GM18508 (cell line): ENCODE data around the gene TNS3.

Experiments used
- ATAC-seq: cut with Tn5 transposase; IDR thresholded peaks from one replicate; pipeline ENCODE4 v1.9.1; 2021; ENCODE audit warnings: moderate number of reproducible peaks; ENCODE audit not compliant: insufficient read depth, unreplicated experiment

The TNS3 gene

DNA sequence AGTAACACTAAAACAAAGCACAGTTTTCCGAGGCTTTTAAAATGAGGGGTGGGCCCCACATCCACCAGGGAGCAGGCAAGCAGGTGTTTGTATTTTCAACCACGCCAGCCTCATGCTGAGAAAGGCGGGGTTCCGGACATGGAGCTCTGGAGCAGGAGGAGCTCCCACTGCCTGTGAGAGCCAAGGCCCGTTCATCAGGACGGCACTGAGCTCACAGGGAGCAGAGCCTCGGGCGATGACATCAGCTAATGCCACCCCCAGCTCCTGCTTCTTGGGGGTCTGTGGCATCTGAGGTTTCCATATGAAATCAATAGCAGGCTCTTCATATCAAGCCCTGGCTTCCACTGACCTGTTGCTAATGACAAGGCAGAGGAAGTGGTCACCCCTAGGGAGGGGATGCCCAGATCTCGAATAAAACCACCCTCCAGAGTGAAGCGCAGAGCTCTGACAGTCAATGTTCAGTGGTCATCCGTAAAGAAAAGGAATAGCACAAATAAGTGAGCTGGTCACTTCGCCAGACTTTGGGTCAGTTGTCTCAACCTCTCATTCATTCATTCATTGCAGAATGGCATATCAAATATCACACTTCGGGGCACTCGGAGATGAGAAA is 89.1 kb downstream of the TNS3 start:
- no peak for ATAC-seq

DNA sequence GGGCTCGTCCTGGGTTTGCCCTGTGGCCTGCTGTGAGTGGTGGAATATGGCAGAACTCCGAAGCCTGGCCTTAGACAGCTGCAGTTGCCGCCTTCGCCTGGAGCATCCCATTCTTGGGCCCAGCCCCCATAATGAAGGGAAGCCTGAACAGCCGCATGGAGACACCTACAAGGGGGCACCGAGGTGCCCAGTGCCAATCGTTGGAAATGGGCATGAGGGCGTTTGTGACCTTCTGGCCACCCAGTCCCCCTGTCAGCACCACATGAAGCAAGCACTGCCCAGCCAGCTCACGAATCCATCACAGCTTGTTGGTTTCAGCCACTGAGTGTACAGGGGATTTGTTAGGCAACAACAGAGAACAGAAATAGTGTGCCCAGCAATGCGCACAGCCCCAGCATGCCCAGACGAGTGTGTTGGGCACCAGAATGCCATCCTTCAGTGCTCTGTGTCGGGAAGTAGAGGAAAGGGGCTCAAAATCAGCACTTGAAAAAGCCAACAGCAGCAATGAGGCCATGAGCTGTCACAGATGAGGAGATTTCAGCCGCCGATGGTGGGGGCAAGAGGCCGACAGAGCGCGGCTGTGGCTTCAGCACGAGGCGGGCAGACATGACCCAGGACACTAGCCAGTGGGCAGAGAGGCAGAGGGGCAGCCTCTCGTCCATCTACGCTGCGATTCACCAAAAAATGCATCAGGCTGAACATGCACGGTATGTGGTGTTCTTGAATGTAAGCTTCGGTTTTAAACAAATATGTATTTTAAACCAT is 91.2 kb downstream of the TNS3 start:
- no peak for ATAC-seq

DNA sequence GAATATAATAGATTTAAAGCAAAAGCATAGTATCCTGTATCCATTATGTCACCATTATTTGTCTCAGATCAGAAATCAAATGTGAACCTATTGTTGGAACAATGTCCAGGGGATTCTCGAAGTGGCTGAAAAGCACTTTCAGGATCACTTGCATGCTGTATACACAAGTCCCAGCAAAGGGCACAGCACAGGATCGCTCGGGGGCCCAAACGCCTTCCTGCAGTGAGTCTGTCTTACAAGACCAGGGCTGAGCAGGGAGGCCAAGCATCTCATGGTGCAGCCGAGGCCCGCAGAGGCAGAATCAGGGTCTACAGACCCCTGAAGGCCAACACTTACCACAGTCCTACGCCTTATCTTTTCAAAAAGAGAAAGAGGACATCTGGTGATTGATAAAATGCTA is 92.3 kb downstream of the TNS3 start:
- no peak for ATAC-seq

DNA sequence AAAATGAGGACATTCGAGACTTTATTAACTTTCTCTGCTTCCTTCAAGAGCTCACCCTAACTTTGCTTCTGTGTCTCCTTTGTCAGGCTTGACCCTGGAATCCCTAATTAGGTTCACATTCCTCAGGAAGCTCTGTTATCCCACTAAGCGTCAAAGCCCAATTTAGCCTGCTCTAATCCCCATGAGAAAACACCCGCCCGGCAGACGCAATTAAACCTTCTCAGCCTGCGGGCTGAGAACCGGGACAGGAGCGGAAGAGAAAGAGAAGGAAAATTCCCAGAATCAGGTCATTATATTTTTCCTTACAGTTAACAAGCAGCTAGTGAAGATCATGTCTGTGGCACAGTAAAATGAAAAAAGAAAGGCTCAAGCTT is 93.0 kb downstream of the TNS3 start:
- ATAC-seq: no peak

DNA sequence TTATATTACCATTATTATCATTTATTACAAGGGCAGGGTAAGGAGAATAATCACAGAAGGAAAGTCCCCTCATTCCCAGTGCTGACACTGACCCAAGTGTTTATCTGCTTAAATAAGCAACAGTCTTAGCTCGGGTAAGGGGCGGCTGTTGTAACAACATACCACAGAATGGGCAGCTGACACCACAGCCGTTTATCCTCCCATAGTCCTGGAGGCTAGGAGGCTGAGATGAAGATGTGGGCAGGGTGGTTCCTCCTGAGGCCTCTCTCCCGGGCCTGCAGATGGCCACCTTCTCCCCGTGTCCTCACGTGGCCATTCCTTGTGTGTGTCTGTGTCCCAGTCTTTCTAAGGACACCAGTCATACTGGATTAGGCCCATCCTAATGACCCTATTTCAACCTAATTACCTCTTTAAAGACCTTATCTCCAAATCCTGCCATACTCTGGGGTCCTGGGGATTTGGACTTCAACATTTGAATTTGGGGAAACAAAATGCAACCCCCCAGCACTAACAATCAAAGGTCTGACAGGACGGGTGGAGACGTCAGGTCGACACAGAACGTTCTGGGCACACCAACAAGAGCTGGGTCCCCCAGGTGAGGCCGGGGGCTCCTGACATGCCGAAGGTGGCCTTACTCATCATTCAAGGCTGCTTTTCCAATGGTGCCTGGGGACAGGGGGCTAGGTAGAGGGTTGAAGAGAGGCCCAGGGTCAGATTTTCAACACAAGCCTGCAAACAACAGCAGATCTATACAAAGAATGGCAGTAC is 93.5 kb downstream of the TNS3 start:
- ATAC-seq: no peak

DNA sequence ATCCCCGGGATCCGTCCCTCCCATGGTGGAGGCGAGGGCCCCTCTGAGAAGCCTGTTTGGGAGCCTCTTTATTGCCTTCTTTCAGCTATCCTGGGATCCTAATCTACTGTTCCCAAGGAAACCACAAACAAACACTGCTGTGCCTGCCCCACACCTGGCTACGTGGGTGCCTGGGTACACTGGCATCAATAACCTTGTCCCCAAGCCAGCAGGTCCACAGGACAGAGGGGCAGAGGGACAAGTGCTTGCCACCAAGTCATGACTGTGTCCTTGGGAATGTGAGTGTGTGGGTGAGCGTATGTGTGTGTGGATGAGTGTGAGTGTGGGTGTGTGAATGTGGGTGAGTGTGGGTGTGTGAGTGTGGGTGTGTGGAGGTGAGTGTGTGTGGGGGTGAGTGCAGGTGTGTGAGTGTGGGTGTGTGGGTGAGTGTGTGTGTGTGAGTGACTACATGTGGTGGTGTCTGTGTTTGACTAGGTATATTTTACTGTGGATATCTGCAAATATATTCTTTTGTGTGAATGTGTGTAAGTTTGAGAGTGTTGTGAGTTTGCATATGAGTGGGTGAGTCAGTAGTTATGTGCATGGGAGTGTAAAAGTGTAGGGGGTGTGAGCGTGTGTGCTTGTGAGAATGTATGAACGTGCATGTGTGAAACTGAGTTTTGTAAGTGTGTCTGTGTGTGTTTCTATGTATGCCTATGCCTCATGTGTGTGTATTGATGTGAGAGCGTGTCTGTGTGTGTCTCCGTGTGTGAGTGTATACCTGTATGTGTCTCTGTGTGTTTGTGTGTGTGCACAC is 96.1 kb downstream of the TNS3 start:
- ATAC-seq: no peak

DNA sequence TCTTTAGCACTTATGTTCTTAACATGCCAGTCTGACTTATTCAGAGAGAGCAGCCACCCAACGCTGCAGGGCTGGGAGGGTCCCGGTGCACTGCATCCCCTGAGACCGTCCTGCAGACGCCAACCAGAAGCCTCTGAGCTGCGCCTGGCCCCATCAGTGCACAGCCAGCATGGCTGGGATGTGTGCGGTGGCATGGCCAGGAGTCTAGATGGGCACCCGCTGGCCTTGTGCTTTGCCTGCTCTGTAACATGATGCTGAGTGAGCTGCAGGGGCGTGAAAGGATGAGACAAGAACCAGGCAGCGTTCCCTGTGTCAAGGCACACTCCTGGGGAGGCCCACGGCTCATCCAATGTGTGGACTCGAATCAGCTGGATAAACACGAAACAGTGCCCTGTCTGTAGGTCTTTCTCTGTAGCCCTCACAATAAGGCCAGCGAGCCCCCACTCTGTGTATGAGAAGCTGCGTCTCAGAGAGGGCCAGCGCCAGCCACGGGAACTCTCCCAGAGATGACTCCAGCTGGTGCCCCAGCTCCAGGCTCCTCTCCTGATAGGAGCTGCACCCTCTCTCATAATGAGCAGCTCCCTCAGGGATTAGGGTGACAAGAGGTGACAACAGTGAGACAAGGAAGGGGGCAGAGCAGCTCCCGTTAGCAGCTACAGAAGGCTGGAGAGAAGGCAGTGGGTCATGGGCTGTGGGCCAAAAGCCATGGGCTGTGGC is 96.8 kb downstream of the TNS3 start:
- ATAC-seq: no peak

DNA sequence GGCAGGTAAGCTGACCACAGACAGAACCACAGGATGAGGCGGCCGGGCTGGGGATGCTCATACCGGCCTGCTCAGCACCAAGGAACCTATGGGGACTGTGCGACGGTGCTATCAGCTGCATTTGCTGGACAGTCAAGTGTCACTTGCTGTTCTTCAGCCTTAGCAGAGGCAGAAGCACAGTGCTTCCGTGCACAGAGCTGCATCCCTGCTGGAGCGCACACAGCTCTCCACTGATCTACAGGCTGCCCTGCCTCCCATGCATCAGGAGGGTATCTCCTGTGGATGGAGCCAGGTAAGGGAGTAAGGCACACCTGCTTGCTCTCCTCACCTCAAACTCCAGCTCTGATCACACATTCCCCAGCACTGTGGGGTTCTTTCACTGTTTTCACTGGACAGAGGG is 97.5 kb downstream of the TNS3 start:
- ATAC-seq: no peak

DNA sequence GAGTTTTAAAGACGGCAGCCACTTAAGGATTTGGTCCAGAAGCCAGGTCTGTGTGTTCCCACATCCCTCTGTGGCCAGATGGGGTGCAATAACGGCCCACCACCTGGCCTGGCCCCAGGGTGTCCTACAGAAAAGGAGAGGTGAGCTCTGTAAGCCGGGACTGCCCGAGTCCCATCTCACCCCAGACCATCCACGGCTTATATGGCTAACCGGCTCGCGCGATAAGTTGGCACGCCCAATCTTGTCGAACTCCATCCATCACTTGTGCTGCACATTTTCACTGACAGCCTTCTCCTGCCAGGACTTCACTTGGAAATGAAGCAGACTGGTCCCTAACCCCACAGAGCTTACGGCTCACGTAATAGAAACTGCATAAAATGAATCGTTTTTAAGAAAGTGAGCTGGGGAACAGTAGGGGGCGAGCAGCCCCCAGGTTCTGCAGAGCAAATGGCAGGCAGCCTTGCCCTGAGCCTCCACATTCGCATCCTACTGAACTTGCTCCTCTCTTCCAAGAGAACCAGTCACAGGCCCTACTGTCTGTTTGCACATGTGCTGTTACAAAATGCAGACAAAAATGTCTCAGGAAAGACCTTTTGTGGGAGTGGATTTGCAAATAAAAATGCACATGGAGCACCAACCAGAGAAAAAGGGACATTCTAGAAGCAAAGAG is 98.2 kb downstream of the TNS3 start:
- no peak for ATAC-seq

DNA sequence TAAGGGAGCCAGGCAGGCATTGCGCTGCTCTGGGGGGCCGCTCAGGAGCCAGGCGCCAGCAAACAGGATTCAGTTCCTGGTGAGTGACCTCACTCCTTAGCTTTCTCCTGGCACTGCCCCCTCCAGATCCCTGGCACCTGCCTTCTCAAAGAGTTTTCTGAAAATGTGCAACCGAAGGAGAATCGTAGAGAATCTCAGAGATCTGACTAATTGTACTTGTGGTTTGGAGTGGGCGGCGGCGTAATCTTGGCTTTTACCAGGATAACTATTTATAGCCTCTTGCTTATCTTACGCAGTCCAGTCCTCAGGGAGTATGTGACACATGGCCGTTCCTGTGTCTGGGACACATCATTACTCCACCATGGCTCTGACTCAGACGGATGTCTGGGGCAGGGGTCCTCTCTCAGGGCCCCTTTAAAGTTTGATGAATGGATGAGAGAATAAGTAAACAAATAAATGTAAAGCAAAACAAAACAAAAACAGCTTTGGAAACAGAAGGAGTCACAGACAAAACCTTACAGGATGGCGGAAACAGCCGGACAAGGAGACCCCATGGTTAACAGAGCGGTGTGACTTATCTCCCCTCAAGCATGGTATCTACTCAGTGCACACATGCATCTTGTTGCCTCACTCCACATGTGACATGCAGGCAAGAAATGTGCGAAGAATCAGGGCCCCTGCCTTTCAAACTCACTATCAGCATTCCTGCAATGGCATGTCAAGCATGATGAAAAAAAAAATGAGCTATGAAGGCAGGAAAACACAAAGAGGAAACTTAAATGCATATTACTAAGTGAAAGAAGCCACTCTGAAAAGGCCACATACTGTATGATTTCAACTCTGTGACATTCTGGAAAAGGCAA is 99.7 kb downstream of the TNS3 start:
- no peak for ATAC-seq

DNA sequence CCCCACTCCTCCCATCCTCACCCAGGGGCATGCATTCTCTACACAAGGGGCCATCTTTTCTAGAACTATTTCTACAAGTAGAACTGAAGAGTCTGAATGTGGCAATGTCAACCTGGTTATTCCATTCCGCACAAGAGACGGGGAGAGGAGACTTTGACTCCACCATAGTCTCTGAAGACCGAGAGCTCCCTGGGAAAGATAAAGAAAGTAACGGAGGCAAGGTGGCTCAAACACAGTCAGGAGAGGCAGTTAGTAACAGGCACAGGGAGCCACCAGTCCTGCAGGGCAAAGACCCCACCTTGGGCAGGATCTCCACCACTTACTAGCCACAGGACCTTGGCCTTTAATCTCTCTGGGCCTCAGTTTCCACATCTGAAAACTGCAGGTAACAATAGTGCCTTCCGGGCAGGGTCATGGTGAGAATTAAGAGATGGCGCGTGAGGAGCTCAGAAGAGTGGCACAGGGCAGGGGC is 100.3 kb downstream of the TNS3 start:
- ATAC-seq: no peak

DNA sequence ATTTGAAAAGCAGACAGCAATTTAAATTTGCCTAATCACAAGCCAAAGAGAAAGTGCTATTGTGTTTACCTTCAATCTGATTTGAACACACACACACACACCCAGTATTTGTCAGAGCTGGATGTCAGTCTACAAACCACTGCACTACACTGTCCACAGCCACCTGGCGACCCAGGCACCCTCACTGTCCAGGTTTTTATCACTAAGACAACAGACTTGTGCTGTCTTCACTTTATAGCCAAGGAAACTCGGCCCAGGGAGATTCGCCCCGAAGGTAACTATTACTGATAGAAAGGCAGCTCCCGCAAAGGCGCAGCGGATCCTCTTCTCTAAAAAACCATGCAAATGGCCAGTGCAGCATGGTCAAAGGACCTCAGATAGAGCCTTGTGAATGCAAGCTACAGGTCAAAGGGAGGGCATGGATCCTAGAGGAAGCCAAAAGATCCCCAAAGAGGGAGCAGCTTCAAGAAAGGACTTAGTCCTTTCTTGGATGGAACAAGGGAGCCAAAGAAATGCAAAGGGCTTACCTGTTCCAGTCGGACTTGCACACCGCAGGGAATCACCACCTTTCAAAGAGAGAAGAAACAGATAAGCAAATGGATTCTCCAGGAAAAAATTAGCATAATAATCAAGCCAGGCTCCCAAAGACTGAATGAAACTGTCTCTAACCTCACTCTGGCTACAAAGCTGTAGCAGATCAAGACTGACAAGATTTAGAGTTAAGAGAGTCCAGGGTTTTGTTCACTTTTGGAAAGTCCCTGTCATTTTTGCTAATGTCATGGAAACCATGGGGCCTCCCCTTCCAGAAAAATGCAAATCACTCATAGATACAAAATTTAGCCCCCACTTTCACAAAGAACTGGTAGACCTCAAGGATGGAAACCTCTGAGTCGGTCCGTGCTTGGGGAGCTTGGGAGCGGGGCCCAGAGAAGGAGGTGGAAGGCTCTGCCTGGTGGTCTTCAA is 101.1 kb downstream of the TNS3 start:
- peak; percentile 62 for ATAC-seq

DNA sequence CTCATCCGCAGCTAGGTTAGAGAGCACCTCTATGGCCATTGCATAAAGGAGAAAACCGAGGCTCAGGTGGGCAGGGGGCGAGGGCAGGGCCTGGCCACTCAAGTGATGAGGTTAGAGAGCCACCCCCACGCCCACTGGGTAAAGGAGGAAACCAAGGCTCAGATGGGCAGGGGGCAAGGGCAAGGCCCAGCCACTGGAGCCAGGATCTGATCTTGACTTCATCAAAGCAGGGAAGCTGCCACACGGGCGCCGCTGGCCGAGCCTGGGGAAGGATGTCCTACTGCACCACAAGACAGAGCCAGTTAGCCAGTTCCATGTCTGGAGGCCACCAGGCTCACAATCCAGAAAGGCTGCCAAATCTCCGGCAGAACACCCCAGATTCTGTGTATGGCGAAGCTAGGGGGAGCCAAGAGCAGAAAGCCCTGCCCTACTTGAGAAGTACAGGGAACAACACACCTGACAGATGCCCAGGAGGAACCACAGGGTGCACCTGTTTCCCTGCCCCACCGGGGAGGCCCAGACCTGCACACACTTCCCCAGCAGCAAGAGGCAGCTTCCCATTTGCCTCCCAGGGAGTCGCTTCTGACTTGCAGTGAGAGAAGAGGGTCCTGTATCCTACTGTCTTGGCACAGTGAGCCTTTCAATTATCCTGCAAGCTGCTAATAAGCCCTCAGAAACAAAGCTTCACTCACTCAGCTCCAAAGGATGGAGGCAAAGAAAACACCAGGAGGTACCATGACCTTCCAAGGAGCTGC is 101.9 kb downstream of the TNS3 start:
- ATAC-seq: no peak

DNA sequence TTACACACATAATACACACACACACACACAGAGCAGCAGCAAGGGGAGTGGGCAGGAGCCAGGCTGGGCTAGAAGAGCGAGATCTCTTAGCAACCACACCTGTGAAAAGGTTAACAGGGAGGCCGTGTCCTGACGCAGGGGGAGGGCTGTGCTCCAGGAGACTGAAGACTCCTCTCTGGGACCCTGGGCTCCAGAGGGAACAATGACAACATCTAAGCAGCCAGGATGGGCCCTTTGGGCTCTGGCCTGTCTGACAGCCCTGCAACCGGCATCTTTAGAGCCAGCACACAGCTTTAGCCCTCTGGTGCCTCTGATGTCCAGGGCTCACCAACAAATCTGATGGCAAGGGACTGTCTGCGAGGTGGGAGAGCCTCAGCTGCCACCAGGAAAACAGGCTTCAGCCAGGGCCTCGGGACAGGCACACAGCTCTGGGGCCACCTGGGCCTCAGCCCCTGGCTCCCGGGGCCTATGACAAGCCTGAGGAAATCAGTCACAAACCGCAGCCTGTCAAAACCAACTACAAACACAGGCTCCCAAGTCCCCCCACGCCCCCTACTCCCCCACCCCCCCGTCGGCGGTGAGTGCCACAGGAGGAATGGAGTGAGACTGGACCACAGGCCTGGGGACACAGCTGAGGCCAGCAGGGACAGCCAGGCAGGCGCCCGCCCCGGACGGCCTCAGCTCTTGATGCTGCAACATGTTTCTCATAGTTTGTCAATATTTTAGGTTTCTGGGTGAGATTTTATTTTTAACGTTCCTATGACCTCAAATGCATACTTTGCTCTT is 102.8 kb downstream of the TNS3 start:
- no peak for ATAC-seq

DNA sequence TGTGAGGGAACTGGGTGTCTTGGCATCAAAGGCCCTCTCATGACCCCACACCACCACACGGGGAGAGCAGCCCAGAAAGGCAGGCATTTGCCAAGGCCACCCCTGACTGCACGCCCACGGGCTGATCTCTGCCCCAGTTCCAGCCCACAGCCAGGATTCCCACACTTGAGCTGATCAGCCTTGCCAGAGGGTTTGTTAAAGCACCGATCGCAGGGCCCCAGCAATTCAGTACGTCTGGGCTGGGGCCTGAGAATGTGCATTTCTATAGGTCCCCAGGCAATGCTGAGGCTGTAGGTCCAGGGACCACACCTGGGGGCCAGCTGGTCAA is 103.9 kb downstream of the TNS3 start:
- ATAC-seq: no peak
